Measurements from ENCODE around the gene NUAK1.

Gene NUAK1

DNA sequence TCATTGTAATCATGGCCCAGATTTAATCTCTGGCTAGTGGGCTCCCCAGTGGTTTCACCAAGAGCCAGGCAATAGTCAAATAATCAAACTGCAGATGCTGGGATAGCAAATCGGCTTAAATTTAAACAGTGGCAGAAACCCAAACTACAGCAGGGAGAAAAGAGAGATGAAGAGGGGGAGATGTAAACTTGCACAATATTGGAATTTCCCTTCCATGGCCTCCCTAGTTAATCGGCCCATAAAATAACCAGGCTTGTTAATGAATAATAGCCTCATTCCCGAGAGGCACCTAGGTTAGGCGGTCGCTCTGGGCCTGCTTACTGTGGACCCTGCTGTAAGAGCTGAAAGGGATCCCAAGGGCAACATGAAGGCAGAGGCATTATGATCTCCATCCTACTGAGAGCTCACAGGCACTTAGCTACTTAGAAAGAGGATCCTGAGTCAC, 116.2 kb downstream of the NUAK1 start:
- no peak for ATAC-seq
- TF ChIP-seq OSR1 (CRISPR knock-in tag; IDR thresholded peaks at IDR 0.05), result no peak
- TF ChIP-seq RARB (CRISPR knock-in tag; IDR thresholded peaks at IDR 0.05), result no peak
- no peak for TF ChIP-seq ZNF565 (CRISPR knock-in tag; conservative IDR thresholded peaks at IDR 0.05; ENCODE audit: low read depth)
- no peak for TF ChIP-seq PPARA (CRISPR knock-in tag; IDR thresholded peaks at IDR 0.05; ENCODE audit: borderline replicate concordance)
- no peak for TF ChIP-seq GLIS3 (CRISPR knock-in tag; IDR thresholded peaks at IDR 0.05)
- no peak for TF ChIP-seq CSDC2 (CRISPR knock-in tag; IDR thresholded peaks at IDR 0.05)
- TF ChIP-seq ARNTL (CRISPR knock-in tag; IDR thresholded peaks at IDR 0.05; ENCODE audit: borderline replicate concordance, low read depth), result no peak
- no peak for TF ChIP-seq ZNF8 (CRISPR knock-in tag; IDR thresholded peaks at IDR 0.05)
- TF ChIP-seq, protein P1, sequence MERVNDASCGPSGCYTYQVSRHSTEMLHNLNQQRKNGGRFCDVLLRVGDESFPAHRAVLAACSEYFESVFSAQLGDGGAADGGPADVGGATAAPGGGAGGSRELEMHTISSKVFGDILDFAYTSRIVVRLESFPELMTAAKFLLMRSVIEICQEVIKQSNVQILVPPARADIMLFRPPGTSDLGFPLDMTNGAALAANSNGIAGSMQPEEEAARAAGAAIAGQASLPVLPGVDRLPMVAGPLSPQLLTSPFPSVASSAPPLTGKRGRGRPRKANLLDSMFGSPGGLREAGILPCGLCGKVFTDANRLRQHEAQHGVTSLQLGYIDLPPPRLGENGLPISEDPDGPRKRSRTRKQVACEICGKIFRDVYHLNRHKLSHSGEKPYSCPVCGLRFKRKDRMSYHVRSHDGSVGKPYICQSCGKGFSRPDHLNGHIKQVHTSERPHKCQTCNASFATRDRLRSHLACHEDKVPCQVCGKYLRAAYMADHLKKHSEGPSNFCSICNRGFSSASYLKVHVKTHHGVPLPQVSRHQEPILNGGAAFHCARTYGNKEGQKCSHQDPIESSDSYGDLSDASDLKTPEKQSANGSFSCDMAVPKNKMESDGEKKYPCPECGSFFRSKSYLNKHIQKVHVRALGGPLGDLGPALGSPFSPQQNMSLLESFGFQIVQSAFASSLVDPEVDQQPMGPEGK (CRISPR knock-in tag; IDR thresholded peaks at IDR 0.05; ENCODE audit: borderline replicate concordance), result no peak
- no peak for TF ChIP-seq ZC3H10 (CRISPR knock-in tag; IDR thresholded peaks at IDR 0.05)
- TF ChIP-seq TCF4 (CRISPR knock-in tag; IDR thresholded peaks at IDR 0.05; ENCODE audit: borderline replicate concordance), result no peak
- TF ChIP-seq, protein P2, sequence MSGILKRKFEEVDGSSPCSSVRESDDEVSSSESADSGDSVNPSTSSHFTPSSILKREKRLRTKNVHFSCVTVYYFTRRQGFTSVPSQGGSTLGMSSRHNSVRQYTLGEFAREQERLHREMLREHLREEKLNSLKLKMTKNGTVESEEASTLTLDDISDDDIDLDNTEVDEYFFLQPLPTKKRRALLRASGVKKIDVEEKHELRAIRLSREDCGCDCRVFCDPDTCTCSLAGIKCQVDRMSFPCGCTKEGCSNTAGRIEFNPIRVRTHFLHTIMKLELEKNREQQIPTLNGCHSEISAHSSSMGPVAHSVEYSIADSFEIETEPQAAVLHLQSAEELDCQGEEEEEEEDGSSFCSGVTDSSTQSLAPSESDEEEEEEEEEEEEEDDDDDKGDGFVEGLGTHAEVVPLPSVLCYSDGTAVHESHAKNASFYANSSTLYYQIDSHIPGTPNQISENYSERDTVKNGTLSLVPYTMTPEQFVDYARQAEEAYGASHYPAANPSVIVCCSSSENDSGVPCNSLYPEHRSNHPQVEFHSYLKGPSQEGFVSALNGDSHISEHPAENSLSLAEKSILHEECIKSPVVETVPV (CRISPR knock-in tag; IDR thresholded peaks at IDR 0.05), result no peak
- no peak for TF ChIP-seq SNAI2 (CRISPR knock-in tag; IDR thresholded peaks at IDR 0.05)
- no peak for TF ChIP-seq ZFP30 (CRISPR knock-in tag; IDR thresholded peaks at IDR 0.05)
- TF ChIP-seq, protein P3, sequence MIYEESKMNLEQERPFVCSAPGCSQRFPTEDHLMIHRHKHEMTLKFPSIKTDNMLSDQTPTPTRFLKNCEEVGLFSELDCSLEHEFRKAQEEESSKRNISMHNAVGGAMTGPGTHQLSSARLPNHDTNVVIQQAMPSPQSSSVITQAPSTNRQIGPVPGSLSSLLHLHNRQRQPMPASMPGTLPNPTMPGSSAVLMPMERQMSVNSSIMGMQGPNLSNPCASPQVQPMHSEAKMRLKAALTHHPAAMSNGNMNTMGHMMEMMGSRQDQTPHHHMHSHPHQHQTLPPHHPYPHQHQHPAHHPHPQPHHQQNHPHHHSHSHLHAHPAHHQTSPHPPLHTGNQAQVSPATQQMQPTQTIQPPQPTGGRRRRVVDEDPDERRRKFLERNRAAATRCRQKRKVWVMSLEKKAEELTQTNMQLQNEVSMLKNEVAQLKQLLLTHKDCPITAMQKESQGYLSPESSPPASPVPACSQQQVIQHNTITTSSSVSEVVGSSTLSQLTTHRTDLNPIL (CRISPR knock-in tag; IDR thresholded peaks at IDR 0.05; ENCODE audit: low read depth), result no peak
- no peak for TF ChIP-seq ZNF70 (CRISPR knock-in tag; IDR thresholded peaks at IDR 0.05)
- no peak for TF ChIP-seq ISL1 (CRISPR knock-in tag; IDR thresholded peaks at IDR 0.05)
- no peak for TF ChIP-seq BACH2 (CRISPR knock-in tag; IDR thresholded peaks at IDR 0.05; ENCODE audit: borderline replicate concordance)
- TF ChIP-seq, protein P4, sequence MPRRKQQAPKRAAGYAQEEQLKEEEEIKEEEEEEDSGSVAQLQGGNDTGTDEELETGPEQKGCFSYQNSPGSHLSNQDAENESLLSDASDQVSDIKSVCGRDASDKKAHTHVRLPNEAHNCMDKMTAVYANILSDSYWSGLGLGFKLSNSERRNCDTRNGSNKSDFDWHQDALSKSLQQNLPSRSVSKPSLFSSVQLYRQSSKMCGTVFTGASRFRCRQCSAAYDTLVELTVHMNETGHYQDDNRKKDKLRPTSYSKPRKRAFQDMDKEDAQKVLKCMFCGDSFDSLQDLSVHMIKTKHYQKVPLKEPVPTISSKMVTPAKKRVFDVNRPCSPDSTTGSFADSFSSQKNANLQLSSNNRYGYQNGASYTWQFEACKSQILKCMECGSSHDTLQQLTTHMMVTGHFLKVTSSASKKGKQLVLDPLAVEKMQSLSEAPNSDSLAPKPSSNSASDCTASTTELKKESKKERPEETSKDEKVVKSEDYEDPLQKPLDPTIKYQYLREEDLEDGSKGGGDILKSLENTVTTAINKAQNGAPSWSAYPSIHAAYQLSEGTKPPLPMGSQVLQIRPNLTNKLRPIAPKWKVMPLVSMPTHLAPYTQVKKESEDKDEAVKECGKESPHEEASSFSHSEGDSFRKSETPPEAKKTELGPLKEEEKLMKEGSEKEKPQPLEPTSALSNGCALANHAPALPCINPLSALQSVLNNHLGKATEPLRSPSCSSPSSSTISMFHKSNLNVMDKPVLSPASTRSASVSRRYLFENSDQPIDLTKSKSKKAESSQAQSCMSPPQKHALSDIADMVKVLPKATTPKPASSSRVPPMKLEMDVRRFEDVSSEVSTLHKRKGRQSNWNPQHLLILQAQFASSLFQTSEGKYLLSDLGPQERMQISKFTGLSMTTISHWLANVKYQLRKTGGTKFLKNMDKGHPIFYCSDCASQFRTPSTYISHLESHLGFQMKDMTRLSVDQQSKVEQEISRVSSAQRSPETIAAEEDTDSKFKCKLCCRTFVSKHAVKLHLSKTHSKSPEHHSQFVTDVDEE (CRISPR knock-in tag; IDR thresholded peaks at IDR 0.05), result no peak
- TF ChIP-seq TOX (CRISPR knock-in tag; IDR thresholded peaks at IDR 0.05; ENCODE audit: borderline replicate concordance), result no peak

DNA sequence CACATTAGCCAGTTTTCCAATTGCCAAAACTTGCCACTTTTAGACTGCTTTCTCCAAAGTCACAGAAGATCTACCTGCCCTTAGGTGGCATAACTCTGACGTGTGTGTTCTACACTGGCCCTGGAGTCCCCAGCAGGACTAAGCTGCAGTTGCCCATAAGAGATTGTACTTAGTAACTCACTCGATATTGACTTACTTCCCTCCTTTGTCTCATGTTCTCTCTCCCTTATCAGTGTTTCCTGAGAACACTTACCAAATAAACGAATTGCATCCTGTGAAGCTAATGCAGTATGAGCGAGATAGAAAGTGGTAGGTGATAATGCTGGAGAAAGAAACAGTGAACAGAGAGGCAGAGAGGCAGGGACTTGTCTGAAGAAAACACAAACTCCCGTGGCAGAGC, 117.2 kb downstream of the NUAK1 start:
- TF ChIP-seq CSDC2 (CRISPR knock-in tag; IDR thresholded peaks at IDR 0.05) (no peak), ARNTL (CRISPR knock-in tag; IDR thresholded peaks at IDR 0.05; ENCODE audit: borderline replicate concordance, low read depth) (no peak), ISL1 (CRISPR knock-in tag; IDR thresholded peaks at IDR 0.05) (no peak), ZC3H10 (CRISPR knock-in tag; IDR thresholded peaks at IDR 0.05) (no peak)
- TF ChIP-seq, protein P5, sequence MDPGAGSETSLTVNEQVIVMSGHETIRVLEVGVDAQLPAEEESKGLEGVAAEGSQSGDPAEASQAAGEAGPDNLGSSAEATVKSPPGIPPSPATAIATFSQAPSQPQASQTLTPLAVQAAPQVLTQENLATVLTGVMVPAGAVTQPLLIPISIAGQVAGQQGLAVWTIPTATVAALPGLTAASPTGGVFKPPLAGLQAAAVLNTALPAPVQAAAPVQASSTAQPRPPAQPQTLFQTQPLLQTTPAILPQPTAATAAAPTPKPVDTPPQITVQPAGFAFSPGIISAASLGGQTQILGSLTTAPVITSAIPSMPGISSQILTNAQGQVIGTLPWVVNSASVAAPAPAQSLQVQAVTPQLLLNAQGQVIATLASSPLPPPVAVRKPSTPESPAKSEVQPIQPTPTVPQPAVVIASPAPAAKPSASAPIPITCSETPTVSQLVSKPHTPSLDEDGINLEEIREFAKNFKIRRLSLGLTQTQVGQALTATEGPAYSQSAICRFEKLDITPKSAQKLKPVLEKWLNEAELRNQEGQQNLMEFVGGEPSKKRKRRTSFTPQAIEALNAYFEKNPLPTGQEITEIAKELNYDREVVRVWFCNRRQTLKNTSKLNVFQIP (CRISPR knock-in tag; IDR thresholded peaks at IDR 0.05; ENCODE audit: borderline replicate concordance, low read depth), result no peak
- TF ChIP-seq, protein P3 (CRISPR knock-in tag; IDR thresholded peaks at IDR 0.05; ENCODE audit: low read depth), result no peak
- TF ChIP-seq, protein P1 (CRISPR knock-in tag; IDR thresholded peaks at IDR 0.05; ENCODE audit: borderline replicate concordance), result no peak
- no peak for ATAC-seq

Measured in SK-N-SH treated with all-trans-retinoic acid at 6 μM for 48 hours (cell line).